Amygdala (tissue), 56 donors: Measurements from ENCODE around the gene AFF1.

Experiments
- DNase-seq, 56 donors: peaks; one replicate each; lab custom pipeline; 2025; lab: John Stamatoyannopoulos, UW

AFF1 gene

DNA sequence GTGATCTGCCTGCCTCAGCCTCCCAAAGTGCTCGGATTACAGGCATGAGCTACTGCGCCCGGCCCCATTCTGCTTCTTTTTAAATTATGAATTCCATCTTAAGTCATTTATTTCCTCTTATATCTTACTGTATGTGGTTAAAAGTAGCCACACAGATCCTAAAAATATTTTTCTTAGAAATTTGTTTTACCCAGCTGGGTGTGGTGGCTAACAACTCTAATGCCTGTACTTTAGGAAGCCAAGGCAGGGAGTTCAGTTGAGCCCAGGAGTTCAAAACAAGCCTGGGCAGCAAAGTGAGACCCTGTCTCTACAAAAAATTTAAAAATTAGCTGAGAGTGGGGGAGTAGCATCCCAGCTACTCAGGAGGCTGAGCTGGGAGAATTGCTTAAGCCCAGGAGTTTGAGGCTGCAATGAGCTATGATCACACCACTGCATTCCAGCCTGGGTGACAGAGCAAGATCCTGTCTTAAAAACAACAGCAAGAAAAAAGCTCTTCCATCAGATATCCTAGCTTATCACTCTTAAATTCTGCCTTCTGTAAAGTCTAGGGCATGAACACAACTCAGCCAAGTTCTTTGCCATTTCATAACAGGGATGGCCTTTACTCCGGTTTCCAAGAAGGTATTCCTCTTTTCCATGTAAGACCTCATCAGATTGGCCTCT is 15.1 kb upstream of the AFF1 start:
- DNase-seq = no peak

DNA sequence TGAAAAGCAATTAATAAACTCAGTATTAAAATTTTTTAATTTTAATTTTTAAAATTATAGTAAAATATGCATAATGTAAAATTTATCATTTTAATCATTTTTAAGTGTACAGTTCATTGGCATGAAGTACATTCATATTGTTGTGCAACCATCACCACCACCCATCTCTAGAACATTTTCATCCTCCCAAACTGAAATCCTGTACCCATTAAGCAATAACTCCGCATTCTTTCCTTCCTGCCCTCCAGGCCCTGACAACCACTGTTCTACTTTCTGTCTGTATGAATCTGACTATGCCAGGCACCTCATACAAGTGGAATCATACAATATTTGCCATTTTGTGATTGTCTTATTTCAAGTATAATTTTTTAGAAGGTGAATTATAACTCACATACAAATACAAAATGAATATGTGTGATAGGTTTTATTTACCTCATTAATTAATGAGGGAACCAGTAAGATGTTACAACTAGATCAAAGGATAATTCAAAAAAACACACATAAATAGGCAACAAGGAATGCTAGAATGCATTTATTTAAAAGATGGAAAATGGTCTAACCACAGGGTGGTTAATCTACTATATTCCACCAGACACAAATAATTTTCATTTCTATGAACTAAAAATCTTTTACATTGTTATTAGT is 13.1 kb upstream of the AFF1 start:
- no peak for DNase-seq

GRCh38 chr4:86924811-86925210 is 10.0 kb upstream of the AFF1 start:
- DNase-seq = no peak

- no peak for DNase-seq
These were observed 8.2 kb upstream of the AFF1 start for GRCh38 chr4:86926435-86927086.

GRCh38 chr4:86927843-86928395 is 6.9 kb upstream of the AFF1 start:
- no peak for DNase-seq

- DNase-seq = no peak
These were observed 6.2 kb upstream of the AFF1 start for GRCh38 chr4:86928400-86929255.

GRCh38 chr4:86934147-86934770 is 552 bp upstream of the AFF1 start:
- peak in 2 of 56 donors; percentile 32 to 36 for DNase-seq

- peak in 11 of 56 donors; percentile 18 to 63 (median 38) for DNase-seq
These were observed 698 bp downstream of the AFF1 start for GRCh38 chr4:86935566-86935852.

DNA sequence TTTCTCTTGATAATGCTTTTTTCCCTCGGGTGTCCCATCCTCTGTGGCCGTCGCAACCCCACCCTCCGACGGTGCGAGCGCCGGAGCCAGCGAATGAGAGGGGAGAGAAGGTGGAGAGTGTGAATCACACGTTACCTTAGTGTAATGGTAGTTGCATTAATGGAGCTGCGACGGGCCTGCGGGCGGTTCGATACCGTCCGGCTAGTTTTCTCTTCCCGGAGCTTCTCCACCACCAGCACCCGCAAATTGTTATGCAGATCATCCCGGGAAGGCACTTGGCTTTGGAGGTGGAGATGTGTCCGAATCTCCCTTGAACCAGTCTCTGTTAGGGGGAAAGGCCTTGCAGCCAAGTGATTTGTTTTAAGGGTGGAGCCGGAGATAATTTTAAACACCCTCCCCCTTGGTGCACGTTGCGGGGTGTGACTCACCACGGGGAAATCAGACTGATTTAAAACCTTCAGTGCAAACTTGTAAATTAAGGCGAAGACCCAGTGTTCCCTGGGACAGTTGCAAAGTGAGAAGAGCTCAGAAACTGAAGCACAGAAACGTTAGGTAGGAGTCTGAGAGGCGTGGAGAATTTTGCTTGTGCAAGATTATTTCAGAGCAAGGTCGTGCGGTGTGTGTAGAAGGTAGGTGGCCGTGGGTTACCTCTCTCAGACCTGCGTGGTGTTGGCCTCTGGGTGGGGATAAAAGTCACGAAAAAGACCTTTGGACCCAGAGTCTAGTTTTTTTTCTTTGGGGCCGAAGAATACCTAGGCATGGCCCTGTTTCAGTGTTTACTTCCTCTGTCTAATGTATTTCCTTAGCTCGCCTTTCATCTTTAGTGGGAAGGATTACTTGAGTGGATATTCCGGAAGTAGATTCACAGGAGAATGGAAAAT is 1.3 kb downstream of the AFF1 start:
- DNase-seq = peak in 19 of 56 donors; percentile 5 to 43 (median 20)

DNA sequence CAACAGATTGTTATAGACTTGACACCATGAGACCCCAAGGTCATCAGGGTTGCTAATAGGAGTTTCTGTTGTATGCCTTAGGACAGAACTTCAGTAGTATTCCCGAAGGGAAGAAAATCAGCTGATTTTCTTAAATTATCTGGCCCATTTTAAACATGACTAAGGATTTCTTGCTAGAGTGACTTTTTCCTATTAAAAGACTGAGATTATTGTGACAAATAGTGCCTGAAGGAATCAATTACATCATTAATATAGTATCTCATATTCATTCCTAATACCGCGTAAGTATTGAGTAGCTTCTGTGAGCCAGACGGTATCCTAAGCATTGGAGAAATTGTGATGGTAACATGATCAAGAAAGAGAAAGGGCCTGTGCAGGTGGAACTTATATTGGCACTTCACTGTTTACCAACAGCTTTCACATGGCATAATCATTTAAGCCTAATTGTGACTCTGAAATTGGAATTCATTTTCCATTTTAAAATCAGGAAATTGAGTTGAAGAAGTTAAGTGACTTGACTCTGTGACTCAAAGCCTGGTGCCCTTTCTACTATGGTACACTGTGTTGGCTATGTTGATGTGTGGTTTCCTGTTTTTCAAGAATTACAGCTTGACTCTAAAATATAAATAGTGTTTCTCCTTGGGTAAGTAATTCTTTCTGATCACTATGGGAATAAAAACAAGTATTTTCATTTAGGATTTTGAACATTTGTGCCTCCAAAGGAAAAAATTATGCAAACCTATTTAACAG is 4.1 kb downstream of the AFF1 start:
- DNase-seq = no peak

DNA sequence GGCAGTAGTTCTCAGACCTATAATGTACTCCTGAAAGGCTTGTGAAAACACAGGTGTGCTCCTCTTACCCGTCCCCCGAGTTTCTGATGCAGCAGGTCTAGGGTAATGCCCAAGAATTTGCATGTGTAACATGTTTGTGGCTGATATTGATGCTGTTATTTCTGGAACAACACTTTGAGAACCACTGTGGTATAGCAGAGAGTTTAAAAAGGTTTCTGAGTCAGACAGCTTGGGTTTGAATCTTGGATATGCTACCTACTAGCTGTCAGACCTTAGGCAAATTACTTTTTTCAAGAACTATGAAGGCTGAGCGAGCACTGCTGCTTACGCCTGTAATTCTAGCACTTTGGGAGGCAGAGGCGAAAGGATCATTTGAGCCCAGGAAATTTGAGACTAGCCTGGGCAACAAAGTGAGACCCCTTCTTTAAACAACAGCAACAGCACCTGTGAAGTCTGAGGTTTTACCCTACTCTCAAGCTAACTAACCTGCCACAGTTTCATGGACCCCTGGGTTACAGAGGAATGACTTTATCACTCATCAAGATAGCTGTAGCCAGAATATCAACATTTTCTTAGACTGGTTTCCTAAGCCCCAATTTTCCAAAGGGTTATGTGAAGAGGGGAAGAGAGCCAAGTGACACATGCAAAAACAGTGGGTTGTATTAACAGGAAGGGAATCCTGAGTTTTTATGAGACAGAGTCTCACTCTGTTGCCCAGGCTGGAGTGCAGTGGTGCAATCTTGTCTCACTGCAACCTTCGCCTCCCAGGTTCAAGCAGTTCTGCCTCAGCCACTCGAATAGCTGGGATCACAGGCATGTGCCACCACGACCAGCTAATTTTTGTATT is 5.1 kb downstream of the AFF1 start:
- peak in 1 of 56 donors; percentile 2 for DNase-seq

DNA sequence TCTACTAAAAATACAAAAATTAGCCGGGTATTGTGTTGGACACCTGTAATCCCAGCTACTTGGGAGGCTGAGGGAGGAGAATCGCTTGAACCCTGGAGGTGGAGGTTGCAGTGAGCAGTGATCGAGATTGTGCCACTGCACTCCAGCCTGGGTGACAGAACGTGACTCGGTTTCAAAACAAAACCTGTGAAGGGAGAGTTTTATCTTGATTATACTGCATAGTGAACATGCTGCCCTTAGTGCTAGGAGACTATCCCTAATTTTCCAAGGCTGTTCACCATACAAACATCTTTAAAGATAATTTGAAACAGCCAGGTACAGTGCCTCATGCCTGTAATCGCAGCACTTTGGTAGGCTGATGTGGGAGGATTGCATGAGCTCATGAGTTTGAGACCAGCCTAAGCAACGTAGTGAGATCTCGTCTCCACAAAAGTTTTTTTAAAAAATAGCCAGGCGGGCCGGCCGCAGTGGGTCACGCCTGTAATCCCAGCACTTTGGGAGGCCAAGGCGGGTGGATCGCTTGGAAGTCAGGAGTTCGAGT is 6.2 kb downstream of the AFF1 start:
- no peak for DNase-seq

- DNase-seq = no peak
These were observed 7.4 kb downstream of the AFF1 start for GRCh38 chr4:86942185-86942666.

DNA sequence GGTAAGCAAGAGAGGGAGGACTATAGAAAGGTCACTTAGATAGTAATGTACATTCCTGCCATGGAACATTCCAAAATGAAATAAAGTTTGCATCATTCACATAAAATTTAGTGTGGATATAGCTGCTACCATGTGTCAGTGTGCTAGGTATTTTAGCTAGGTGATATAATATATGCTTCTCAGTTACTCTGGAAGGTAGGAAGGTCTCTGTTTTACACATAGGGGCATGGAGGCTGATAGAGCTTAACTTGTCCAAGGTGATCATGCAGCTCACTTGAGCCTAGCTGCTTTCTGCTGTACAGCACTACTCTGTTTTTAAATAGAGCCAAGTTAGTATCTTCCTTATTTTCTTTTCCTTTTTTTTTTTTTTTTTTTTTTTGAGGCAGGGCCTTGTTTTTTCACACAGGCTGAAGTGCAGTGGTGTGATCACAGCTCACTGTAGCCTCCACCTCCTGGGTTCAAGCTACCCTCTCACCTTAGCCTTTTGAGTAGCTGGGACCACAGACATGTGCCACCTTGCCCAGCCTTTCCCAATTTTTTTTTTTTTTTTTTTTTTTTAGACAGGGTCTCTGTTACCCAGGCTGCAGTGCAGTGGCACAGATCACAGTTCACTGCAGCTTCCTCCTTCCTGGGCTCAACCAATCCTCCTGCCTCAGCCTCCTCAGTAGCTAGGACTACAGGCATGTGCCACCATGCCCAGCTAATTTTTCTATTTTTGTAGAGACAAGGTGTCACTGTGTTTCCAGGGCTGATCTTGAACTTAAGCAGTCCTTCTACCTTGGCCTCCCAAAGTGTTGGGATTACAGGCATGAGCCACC is 10.4 kb downstream of the AFF1 start:
- DNase-seq = no peak

- no peak for DNase-seq
These were observed 12.2 kb downstream of the AFF1 start for GRCh38 chr4:86946868-86947500.
